OCI-LY7 (cell line): ENCODE measurements around the gene SKIC2. TPM values are rescaled to one million over a fixed set of nuclear protein-coding genes. Genes with fewer than 3 reads are reported as not detected.

ENCODE experiments used
- BruUV-seq: library from RNA; stranded (reverse); fragments of 400-500 nt; replicated peaks from 2 replicates; lab custom pipeline; 2021; lab: Mats Ljungman, UMichigan
- CTCF ChIA-PET: fragments of 300-600 bp; sonication (Branson Sonifier 250); formaldehyde crosslinking; loops from one replicate; lab custom pipeline; 2022; ENCODE audit warnings: antibody characterized with exemption; ENCODE audit not compliant: unreplicated experiment; lab: Charles Lee
- POLR2A ChIA-PET: fragments of 300-600 bp; sonication (Branson Sonifier 250); formaldehyde crosslinking; loops from one replicate; lab custom pipeline; 2022; ENCODE audit warnings: antibody characterized with exemption; lab: Charles Lee
- DNase-seq: peaks from one replicate; pipeline ENCODE4 v3.0.0-alpha.2; 2015; ENCODE audit warnings: low spot score
- H2AFZ ChIP-seq: fragments of 200-600 bp; sonication (generic), shearing (Covaris generic); 2 replicates; pipeline ENCODE4 v1.6.1; 2014; ENCODE audit warnings: mild to moderate bottlenecking, antibody characterized with exemption, low read length, moderate library complexity
- H3K27ac ChIP-seq: fragments of 200-600 bp; sonication (generic); 2 replicates; pipeline ENCODE4 v1.5.1; 2014; ENCODE audit warnings: mixed run types, low read depth, mild to moderate bottlenecking, moderate library complexity, low read length, inconsistent platforms; ENCODE audit not compliant: poor library complexity, severe bottlenecking
- H3K36me3 ChIP-seq: fragments of 200-600 bp; sonication (generic); 2 replicates; pipeline ENCODE4 v1.6.1; 2014; ENCODE audit warnings: mild to moderate bottlenecking, antibody characterized with exemption, low read length, moderate library complexity, mixed read lengths; ENCODE audit not compliant: insufficient read depth
- H3K4me1 ChIP-seq: fragments of 200-600 bp; sonication (generic); 2 replicates; pipeline ENCODE4 v1.5.1; 2014; ENCODE audit warnings: mild to moderate bottlenecking, low read length; ENCODE audit not compliant: insufficient read depth, poor library complexity, severe bottlenecking
- H3K4me2 ChIP-seq: fragments of 200-600 bp; sonication (generic); 2 replicates; pipeline ENCODE4 v1.6.1; 2014; ENCODE audit warnings: mild to moderate bottlenecking, low read length
- H3K4me3 ChIP-seq: fragments of 200-600 bp; sonication (generic); 2 replicates; pipeline ENCODE4 v1.5.1; 2014; ENCODE audit warnings: mild to moderate bottlenecking, low read depth, low read length; ENCODE audit not compliant: poor library complexity, severe bottlenecking
- H3K79me2 ChIP-seq: fragments of 200-600 bp; sonication (generic); 2 replicates; pipeline ENCODE4 v1.6.1; 2016; ENCODE audit warnings: low read depth, mild to moderate bottlenecking, low read length, moderate library complexity, mixed read lengths; ENCODE audit not compliant: insufficient read depth
- H3K9me2 ChIP-seq: fragments of 200-600 bp; sonication (generic); 2 replicates; pipeline ENCODE4 v1.6.1; 2016; ENCODE audit warnings: mild to moderate bottlenecking, low read length, mixed read lengths; ENCODE audit not compliant: insufficient read depth
- H3K9me3 ChIP-seq: fragments of 200-600 bp; sonication (generic); 2 replicates; pipeline ENCODE4 v1.6.1; 2014; ENCODE audit warnings: mild to moderate bottlenecking, mixed run types, low read length, mixed read lengths
- H4K20me1 ChIP-seq: fragments of 200-600 bp; sonication (generic); 2 replicates; pipeline ENCODE4 v1.6.1; 2014; ENCODE audit warnings: mild to moderate bottlenecking, antibody characterized with exemption, low read length, moderate library complexity, mixed read lengths; ENCODE audit not compliant: insufficient read depth
- CTCF ChIP-seq: fragments of 200-600 bp; sonication (generic); conservative IDR thresholded peaks from 2 replicates; pipeline ENCODE4 v1.5.1; 2014; ENCODE audit warnings: mild to moderate bottlenecking, antibody characterized with exemption, low read length, moderate library complexity, mixed read lengths
- EZH2phosphoT487 ChIP-seq: fragments of 200-600 bp; sonication (generic); IDR thresholded peaks from 2 replicates; pipeline ENCODE4 v1.6.1; 2018; ENCODE audit warnings: low read depth, borderline replicate concordance, mild to moderate bottlenecking, mixed run types, antibody characterized with exemption, low read length, moderate library complexity, mixed read lengths
- intact Hi-C: fragments of 100-400 bp; cut with micrococcal nuclease; formaldehyde crosslinking; loops from one replicate; pipeline ENCODE4 v1.10.0; 2022; ENCODE audit not compliant: unreplicated experiment
- total RNA-seq, 2 experiments: library from RNA; depleted of rRNA in 1 of 2; stranded (reverse); fragments of >200 nt in 1 of 2; shearing (Covaris generic) in 1 of 2; gene quantifications; 2 replicates each; pipeline ENCODE4 v1.2.3, GENCODE V29; 2014 to 2022

SKIC2 gene
- total RNA-seq, 2 experiments from 2014 or later, result 45.8 to 77.5 TPM

GRCh38 chr6:31918069-31918720 lies 40.8 kb upstream of the SKIC2 start:
- Histone ChIP-seq H2AFZ (no peak overlapping the region), H3K4me2 (no peak overlapping the region), H3K9me2 (no peaks in the 10 kb centered on the region), H3K9me3 (no peaks in the 10 kb centered on the region), H3K36me3 (no peaks in the 10 kb centered on the region), H4K20me1 (no peaks in the 10 kb centered on the region), H3K79me2 (no peaks in the 10 kb centered on the region), H3K27ac (no peak overlapping the region), H3K4me1 (no peaks in the 10 kb centered on the region), H3K4me3 (no peak overlapping the region)
- no peak for DNase-seq
- no TSS peak for BruUV-seq
- CTCF ChIA-PET, result no interaction called here
- intact Hi-C loops, result no loop called here
- POLR2A ChIA-PET, result interaction anchor here (0.6 to 1.1 kb wide), 2 partner anchors 13 to 105 kb away, joined by 3 read pairs; no protein-coding TSS in a partner anchor
- no peak for TF ChIP-seq EZH2phosphoT487
- TF ChIP-seq CTCF, result no peak

GRCh38 chr6:31919624-31920303 lies 39.2 kb upstream of the SKIC2 start:
- no peaks in the 10 kb centered on the region for H3K4me1 ChIP-seq
- H4K20me1 ChIP-seq, result no peaks in the 10 kb centered on the region
- H3K4me3 ChIP-seq, result no peak overlapping the region
- no peak overlapping the region for H3K4me2 ChIP-seq
- TF ChIP-seq EZH2phosphoT487, result no peak
- no peak for TF ChIP-seq CTCF
- intact Hi-C loops, result no loop called here
- H3K79me2 ChIP-seq, result no peaks in the 10 kb centered on the region
- no peak overlapping the region for H2AFZ ChIP-seq
- ChIA-PET CTCF (no interaction called here), POLR2A (interaction anchor here (0.5 to 1.0 kb wide), 2 partner anchors 10 to 129 kb away, joined by 4 to 7 read pairs; no protein-coding TSS in a partner anchor)
- no peaks in the 10 kb centered on the region for H3K9me2 ChIP-seq
- no peaks in the 10 kb centered on the region for H3K36me3 ChIP-seq
- no peak for DNase-seq
- H3K27ac ChIP-seq, result no peak overlapping the region
- no TSS peak for BruUV-seq
- H3K9me3 ChIP-seq, result no peaks in the 10 kb centered on the region

- Histone ChIP-seq H3K27ac (no peak overlapping the region), H3K9me2 (no peaks in the 10 kb centered on the region), H2AFZ (no peak overlapping the region), H3K4me1 (no peaks in the 10 kb centered on the region), H3K4me3 (no peak overlapping the region), H4K20me1 (no peaks in the 10 kb centered on the region), H3K79me2 (no peaks in the 10 kb centered on the region), H3K4me2 (no peak overlapping the region), H3K36me3 (no peaks in the 10 kb centered on the region), H3K9me3 (no peaks in the 10 kb centered on the region)
- BruUV-seq, result no TSS peak
- no peak for DNase-seq
- POLR2A ChIA-PET, result no interaction called here
- intact Hi-C loops, result no loop called here
- TF ChIP-seq EZH2phosphoT487 (no peak), CTCF (no peak)
- CTCF ChIA-PET, result no interaction called here
Measured at GRCh38 chr6:31920811-31921210, 38.2 kb upstream of the SKIC2 start.
